Transverse colon (tissue), 4 donors: ENCODE results near the gene MATN3. TPM values are rescaled to one million over a fixed set of nuclear protein-coding genes. Genes with fewer than 3 reads are reported as not detected.

Source experiments
- DNase-seq: peaks from one replicate; pipeline ENCODE4 v3.0.0-alpha.2; 2019
- H3K27ac ChIP-seq, 4 donors: fragments of 200-600 bp; sonication (generic); 2 replicates each; pipeline ENCODE4 v1.5.1; 2016 to 2018; ENCODE audit warnings: inconsistent platforms in 4 of 4
- H3K27me3 ChIP-seq: fragments of 200-600 bp; sonication (generic); 2 replicates; pipeline ENCODE4 v1.5.1; 2017; ENCODE audit warnings: inconsistent platforms
- H3K36me3 ChIP-seq, 4 donors: fragments of 200-600 bp; sonication (generic); 2 replicates each; pipeline ENCODE4 v1.5.1; 2017 to 2019; ENCODE audit warnings: inconsistent platforms in 4 of 4
- H3K4me1 ChIP-seq, 4 donors: fragments of 200-600 bp; sonication (generic); 2 replicates each; pipeline ENCODE4 v1.5.1; 2017 to 2020; ENCODE audit warnings: inconsistent platforms in 4 of 4
- H3K4me3 ChIP-seq, 4 donors: fragments of 200-600 bp; sonication (generic); 1 replicate in 1 of 4; 2 replicates in 3 of 4; pipeline versions ENCODE4 v1.5.1 to v1.6.1; 2017 to 2019; ENCODE audit warnings: inconsistent platforms in 4 of 4
- H3K9me3 ChIP-seq, 2 donors: fragments of 200-600 bp; sonication (generic); 2 replicates each; pipeline ENCODE4 v1.5.1; 2017 to 2019; ENCODE audit warnings: inconsistent platforms in 2 of 2
- CTCF ChIP-seq, 5 experiments: fragments of 200-600 bp in 3 of 5; fragments of 450-650 bp in 2 of 5; sonication (generic) in 3 of 5; IDR thresholded peaks; 1 replicate in 2 of 5; 2 replicates in 3 of 5; pipeline ENCODE4 v1.5.1; 2016 to 2017; ENCODE audit warnings: antibody characterized with exemption in 5 of 5, inconsistent platforms in 3 of 5, mild to moderate bottlenecking in 2 of 5, moderate library complexity in 1 of 5
- EP300 ChIP-seq: sonication (generic); formaldehyde crosslinking; IDR thresholded peaks from one replicate; pipeline ENCODE4 v1.6.1; 2017; ENCODE audit warnings: antibody characterized with exemption, low read depth
- POLR2A ChIP-seq: fragments of 450-650 bp; IDR thresholded peaks from one replicate; pipeline ENCODE4 v1.6.1; 2016; ENCODE audit warnings: antibody characterized with exemption, mild to moderate bottlenecking, moderate library complexity
- POLR2AphosphoS5 ChIP-seq, 3 donors: sonication (generic); formaldehyde crosslinking; IDR thresholded peaks; one replicate each; pipeline ENCODE4 v1.6.1; 2016; ENCODE audit warnings: antibody characterized with exemption in 3 of 3
- WGBS, 2 donors: methylation state at CpG; one replicate each; pipeline ENCODE4 v1.1.5; 2018; ENCODE audit warnings: low coverage in 1 of 2; 5-methylcytosine and 5-hydroxymethylcytosine counted together
- in situ Hi-C, 4 donors: fragments of 200-750 bp; cut with MboI; loops; one replicate each; pipeline versions ENCODE4 v1.15.0 to v1.15.1; 2017; ENCODE audit warnings: low sequenced_read_pairs in 3 of 4, low pct_ligation_motif_present in 1 of 4, low pct_unique_long_range_greater_than_20kb in 1 of 4
- intact Hi-C: fragments of 100-400 bp; cut with DNase I; formaldehyde crosslinking; loops from one replicate; pipeline ENCODE4 v1.15.1; 2023; ENCODE audit warnings: low total_unique reads
- total RNA-seq, 4 donors: library from RNA; depleted of rRNA; stranded (reverse); fragments of >200 nt; gene quantifications; one replicate each; pipeline ENCODE4 v1.1.0, GENCODE V29; 2016

Gene MATN3
- total RNA-seq, 4 donors from 2014 or later, result 0.16 to 0.27 TPM; not detected in 2

- Histone ChIP-seq H3K36me3 (no peaks in the 10 kb centered on the region), H3K4me3 (no peak overlapping the region), H3K4me1 (no peaks in the 10 kb centered on the region), H3K9me3 (peaks cover 0 to 5% of the 10 kb centered on the region in 2 donors), H3K27ac (no peak overlapping the region), H3K27me3 (no peaks in the 10 kb centered on the region)
- in situ Hi-C loops, result no loop called here
- WGBS, 2 donors, result 67% methylated on average over 3 of the region's 3 CpGs; no CpG with 5 or more reads in 1 of the 2 donors
- TF ChIP-seq CTCF (IDR thresholded peaks at IDR 0.05), result no peak
- TF ChIP-seq EP300, result no peak
- TF ChIP-seq POLR2A, result no peak
- no peak for TF ChIP-seq POLR2AphosphoS5 (IDR thresholded peaks at IDR 0.05)
- DNase-seq, result no peak
- intact Hi-C loops, result no loop called here
Measured at GRCh38 chr2:20021405-20022009, 9.0 kb upstream of the MATN3 start.

DNA sequence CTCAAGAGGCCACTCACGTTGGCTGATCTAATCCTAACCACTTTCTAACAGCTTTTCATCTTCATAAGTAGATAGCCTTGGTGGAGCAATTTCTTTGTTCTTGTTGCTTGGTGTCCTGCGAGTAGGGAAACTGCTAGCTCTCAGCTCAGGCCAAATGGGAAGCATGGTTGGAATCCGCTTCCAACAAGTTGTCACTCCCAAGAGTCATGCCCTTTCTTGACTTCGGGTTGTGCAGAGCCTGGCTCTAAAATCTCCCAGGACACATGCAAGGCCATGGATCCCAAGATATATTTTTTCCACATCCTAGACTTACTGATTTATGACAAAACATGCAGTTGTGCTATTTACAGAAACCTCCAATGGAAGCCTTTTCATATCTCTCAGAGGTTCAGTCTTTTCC, 7.3 kb upstream of the MATN3 start:
- WGBS, 2 donors, result 82 to 90% methylated on average over 2 to 4 of the region's 4 CpGs
- no peaks in the 10 kb centered on the region for H3K4me1 ChIP-seq
- no peak for TF ChIP-seq EP300
- no peak for TF ChIP-seq POLR2A
- no peak for TF ChIP-seq POLR2AphosphoS5 (IDR thresholded peaks at IDR 0.05)
- no peak for TF ChIP-seq CTCF (IDR thresholded peaks at IDR 0.05)
- intact Hi-C loops, result no loop called here
- in situ Hi-C loops, result loop anchor here in 3 of 4 donors (5.0 to 10.0 kb wide), 2 partner anchors 73 to 75 kb away; no protein-coding TSS in a partner anchor
- peaks cover 0 to 5% of the 10 kb centered on the region in 2 donors for H3K9me3 ChIP-seq
- H3K27me3 ChIP-seq, result no peaks in the 10 kb centered on the region
- DNase-seq, result no peak
- H3K4me3 ChIP-seq, result no peak overlapping the region
- no peak overlapping the region for H3K27ac ChIP-seq
- H3K36me3 ChIP-seq, result no peaks in the 10 kb centered on the region

- Histone ChIP-seq H3K4me1 (no peaks in the 10 kb centered on the region), H3K4me3 (no peak overlapping the region), H3K9me3 (peaks cover 0 to 5% of the 10 kb centered on the region in 2 donors), H3K27ac (no peak overlapping the region), H3K36me3 (no peaks in the 10 kb centered on the region), H3K27me3 (no peaks in the 10 kb centered on the region)
- no peak for DNase-seq
- WGBS, 2 donors, result 86 to 94% methylated on average over 1 to 2 of the region's 2 CpGs
- intact Hi-C loops (no loop called here), in situ Hi-C loops (loop anchor here in 3 of 4 donors (5.0 to 10.0 kb wide), 2 partner anchors 74 to 76 kb away; no protein-coding TSS in a partner anchor)
- TF ChIP-seq POLR2A (no peak), EP300 (no peak), CTCF (IDR thresholded peaks at IDR 0.05) (no peak), POLR2AphosphoS5 (IDR thresholded peaks at IDR 0.05) (no peak)
Measured at GRCh38 chr2:20018601-20019152, 6.2 kb upstream of the MATN3 start.

DNA sequence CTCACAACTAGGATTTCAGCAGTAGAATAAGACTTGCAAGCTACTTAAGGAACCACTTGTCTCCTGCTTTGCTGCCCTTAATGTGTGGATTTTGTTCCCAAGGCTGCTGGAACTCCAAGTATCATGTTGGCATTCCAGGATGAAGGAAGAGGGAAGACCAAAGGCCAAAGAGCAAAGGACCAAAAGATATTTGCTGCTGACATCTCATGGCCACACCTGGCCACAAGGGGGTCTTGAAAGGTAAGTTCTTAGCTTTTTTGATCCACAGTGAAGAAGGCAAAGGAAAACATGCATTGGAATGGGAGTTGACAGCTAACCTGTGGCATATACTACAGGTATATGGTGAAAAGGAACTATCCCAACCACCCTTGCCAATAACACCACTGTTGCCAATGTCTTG, 3.9 kb upstream of the MATN3 start:
- TF ChIP-seq POLR2AphosphoS5 (IDR thresholded peaks at IDR 0.05) (no peak), EP300 (no peak), POLR2A (no peak), CTCF (IDR thresholded peaks at IDR 0.05) (no peak)

More for the DNA sequence above, 3.9 kb upstream of the MATN3 start:
- Histone ChIP-seq H3K4me3 (no peak overlapping the region), H3K27ac (no peak overlapping the region), H3K27me3 (peaks cover 20% of the 10 kb centered on the region), H3K36me3 (no peaks in the 10 kb centered on the region), H3K9me3 (peaks cover 0 to 1% of the 10 kb centered on the region in 2 donors), H3K4me1 (peaks cover 0 to 13% (median 10%) of the 10 kb centered on the region in 4 donors)
- intact Hi-C loops (no loop called here), in situ Hi-C loops (loop anchor here in 3 of 4 donors (5.0 to 10.0 kb wide), 2 partner anchors 76 to 78 kb away; no protein-coding TSS in a partner anchor)
- no peak for DNase-seq
